Measurements from ENCODE around the gene ZNF276.
A peak's percentile ranks its signal among the peaks of the same experiment; 100 is the strongest.
"Not testable (repeated sequence)": the region's sequence is repeated elsewhere in the genome, so short reads cannot be mapped to it uniquely, and the experiment has no call there.

The ZNF276 gene

GRCh38 chr16:89695086-89695874 lies 26.1 kb upstream of the ZNF276 start:
- no peak overlapping the region for H3K27ac ChIP-seq
- DNase-seq (ENCODE audit: low read depth, low spot score) = no peak

- no peak overlapping the region for H3K27ac ChIP-seq
- DNase-seq (ENCODE audit: low read depth, low spot score) = no peak
Measured at GRCh38 chr16:89695875-89696669, 25.3 kb upstream of the ZNF276 start.

DNA sequence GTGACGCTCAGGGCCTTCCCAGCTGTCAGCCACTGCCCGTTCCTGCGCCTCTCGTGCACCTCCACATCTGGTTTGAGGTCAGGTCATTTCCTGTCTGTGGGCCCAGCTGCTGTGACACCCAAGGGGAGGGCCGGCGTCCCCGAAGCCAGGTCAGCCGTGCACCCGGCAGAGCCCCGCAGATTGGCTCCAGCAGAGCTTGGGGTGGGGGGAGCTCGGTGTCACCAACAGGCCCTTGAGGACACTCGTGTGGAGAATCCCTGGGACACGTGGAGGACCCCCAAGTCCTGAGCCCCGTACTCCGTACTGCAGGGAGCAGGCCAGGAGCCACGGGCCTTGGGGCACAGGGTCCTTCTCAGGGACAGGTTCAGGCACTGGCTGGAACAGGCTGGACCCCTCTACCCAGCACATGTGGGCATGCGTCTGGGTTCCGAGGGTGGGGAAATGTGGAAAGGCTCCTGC lies 24.6 kb upstream of the ZNF276 start:
- no peak overlapping the region for H3K27ac ChIP-seq
- DNase-seq (ENCODE audit: low read depth, low spot score) = no peak

DNA sequence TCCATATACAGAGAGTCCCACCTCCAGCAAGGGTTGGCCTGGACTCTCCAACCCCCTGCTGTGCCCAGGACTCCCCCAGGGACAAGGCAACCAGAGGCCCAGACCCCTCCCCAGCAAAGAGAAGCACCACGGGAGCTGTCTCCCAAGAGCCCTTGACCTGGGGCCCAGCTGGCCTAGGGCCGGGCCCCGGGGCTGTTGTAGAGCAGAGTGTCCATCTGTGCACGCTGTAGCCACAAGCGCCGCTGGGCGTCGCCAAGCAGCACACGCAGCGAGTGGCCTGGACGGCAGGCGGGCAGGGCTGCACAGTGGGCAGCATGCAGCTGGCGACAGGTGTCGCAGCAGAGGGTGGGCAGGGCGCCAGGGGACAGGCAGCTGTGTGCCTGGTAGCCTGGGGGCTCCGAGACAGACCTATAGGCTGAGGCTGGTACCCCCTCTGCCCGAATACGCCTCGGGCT lies 24.1 kb upstream of the ZNF276 start:
- no peak overlapping the region for H3K27ac ChIP-seq
- no peak for DNase-seq (ENCODE audit: low read depth, low spot score)

GRCh38 chr16:89697616-89698331 lies 23.6 kb upstream of the ZNF276 start:
- H3K27ac ChIP-seq = no peak overlapping the region
- DNase-seq (ENCODE audit: low read depth, low spot score) = no peak

DNA sequence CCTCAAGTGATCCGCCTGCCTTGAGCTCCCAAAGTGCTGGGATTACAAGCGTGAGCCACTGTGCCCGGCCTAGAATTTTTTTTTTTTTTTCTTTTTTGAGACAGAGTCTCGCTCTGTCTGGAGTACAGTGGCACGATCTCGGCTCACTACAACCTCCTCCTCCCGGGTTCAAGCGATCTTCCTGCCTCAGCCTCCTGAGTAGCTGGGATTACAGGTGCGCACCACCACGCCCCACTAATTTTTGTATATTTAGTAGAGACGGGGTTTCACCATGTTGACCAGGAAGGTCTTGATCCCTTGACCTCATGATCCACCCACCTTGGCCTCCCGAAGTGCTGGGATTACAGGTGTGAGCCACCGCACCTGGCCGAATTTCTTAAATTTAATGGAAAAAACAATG lies 22.6 kb upstream of the ZNF276 start:
- H3K27ac ChIP-seq; DNase-seq (ENCODE audit: low read depth, low spot score): not testable (repeated sequence)

GRCh38 chr16:89699629-89700099 lies 21.7 kb upstream of the ZNF276 start:
- H3K27ac ChIP-seq; DNase-seq (ENCODE audit: low read depth, low spot score): not testable (repeated sequence)

GRCh38 chr16:89700100-89700648 lies 21.2 kb upstream of the ZNF276 start:
- peak overlapping the region; percentile 74 for H3K27ac ChIP-seq
- peak; percentile 92 for DNase-seq (ENCODE audit: low read depth, low spot score)

- H3K27ac ChIP-seq = peak overlapping the region; percentile 74
- no peak for DNase-seq (ENCODE audit: low read depth, low spot score)
Measured at GRCh38 chr16:89700649-89701424, 20.5 kb upstream of the ZNF276 start.

DNA sequence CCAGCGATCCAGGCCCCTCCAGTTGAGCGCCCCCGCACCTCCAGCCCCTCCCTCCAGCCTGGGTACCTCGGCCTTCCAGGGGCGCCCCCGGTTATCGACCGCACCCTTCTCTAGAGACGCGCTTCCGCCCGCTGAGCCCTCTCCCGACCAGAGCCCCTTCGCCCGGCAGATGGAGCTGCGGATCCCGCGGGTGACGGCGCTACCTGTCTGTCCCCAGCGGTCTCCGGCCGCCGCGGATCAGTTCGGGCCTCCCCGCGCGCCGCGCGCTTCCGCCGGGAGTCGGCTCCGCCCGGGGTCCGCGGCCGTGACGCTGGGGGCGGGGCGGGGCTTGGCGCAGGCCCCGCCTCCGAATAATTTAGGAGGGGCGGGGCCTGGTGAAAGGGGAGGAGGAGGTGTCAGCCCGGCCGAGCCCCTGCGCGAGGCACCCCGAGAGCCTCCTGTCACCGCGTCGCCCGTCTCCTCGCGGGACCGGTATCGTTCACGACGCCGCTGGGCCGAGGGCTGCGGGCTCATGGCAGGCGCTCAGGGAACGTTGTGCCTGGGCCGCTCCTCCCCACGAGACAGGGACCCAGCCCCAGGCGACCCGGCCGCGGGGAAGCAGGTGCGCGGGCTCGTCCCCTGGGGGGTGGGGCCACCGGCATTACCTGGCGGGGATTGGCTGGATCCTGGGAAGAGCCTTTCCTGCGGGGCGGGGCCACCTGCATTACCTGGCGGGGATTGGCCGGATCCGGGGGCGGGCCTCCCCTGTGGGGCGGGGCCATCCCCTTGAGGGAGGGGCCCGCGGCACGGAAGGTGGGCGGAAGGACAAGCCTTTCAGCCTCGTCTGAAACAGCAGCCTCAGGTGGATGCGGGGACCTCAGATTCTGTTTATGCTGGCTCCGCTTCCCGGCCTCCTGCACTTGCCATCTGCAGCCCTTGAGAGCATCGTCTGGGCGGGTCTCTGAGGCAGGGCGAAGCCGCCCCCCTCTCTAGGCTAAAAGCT lies 19.6 kb upstream of the ZNF276 start, which contains the start of gene SPATA2L:
SPATA2L (minus strand) TSS at position 281 of the 982 bp plus-strand sequence. CDS start 473 bp downstream, outside the sequence.
- peak within 1 kb of the TSS; percentile 74 for H3K27ac ChIP-seq
- peak; percentile 72 for DNase-seq (ENCODE audit: low read depth, low spot score)

GRCh38 chr16:89704281-89704680 lies 17.1 kb upstream of the ZNF276 start:
- no peak overlapping the region for H3K27ac ChIP-seq
- DNase-seq (ENCODE audit: low read depth, low spot score) = no peak

DNA sequence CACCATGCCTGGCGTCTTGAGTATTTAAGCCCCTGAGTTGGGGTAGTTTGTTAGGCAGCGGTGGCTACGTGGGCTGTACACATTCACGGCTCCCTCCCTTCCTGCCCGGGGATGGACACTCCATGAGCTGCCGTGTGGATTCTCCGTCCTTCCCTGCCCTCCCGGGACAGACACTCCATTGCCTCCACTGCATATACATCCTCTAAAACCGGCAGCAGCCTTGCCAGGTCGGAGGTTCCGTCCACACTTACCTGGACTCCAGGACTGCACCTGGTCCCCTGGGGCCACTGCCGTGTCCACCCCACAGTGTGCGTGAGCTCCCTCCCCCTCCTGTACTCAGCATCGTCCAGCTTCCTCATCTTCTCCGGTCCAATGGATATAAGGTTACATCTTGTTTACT lies 16.3 kb upstream of the ZNF276 start:
- H3K27ac ChIP-seq = no peak overlapping the region
- no peak for DNase-seq (ENCODE audit: low read depth, low spot score)

GRCh38 chr16:89706518-89707260 lies 14.6 kb upstream of the ZNF276 start:
- DNase-seq (ENCODE audit: low read depth, low spot score) = no peak
- no peak overlapping the region for H3K27ac ChIP-seq

DNA sequence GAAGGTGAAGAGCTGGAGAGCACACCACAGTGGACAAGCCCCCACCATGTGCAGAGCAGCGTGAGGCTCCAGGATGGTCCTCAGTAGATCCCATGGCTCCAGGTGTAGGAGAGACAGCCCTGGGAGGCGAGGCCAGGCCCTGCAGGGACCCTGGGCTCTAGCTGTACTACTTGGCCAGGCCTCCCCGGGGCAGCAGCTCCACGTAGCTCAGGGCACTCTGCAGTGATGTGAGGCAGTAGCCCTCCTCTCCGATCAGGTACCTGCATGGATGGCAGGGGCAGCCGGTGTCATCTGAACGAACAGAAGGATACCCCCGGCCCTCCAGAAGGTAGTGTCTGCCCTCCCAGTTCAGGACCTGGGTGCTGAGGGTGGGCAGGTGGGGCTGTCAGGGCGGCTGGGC lies 13.6 kb upstream of the ZNF276 start:
- H3K27ac ChIP-seq = no peak overlapping the region
- no peak for DNase-seq (ENCODE audit: low read depth, low spot score)

- DNase-seq (ENCODE audit: low read depth, low spot score) = no peak
- H3K27ac ChIP-seq = no peak overlapping the region
Measured at GRCh38 chr16:89708481-89708931, 12.8 kb upstream of the ZNF276 start.

GRCh38 chr16:89709166-89709565 lies 12.2 kb upstream of the ZNF276 start:
- DNase-seq (ENCODE audit: low read depth, low spot score) = no peak

DNA sequence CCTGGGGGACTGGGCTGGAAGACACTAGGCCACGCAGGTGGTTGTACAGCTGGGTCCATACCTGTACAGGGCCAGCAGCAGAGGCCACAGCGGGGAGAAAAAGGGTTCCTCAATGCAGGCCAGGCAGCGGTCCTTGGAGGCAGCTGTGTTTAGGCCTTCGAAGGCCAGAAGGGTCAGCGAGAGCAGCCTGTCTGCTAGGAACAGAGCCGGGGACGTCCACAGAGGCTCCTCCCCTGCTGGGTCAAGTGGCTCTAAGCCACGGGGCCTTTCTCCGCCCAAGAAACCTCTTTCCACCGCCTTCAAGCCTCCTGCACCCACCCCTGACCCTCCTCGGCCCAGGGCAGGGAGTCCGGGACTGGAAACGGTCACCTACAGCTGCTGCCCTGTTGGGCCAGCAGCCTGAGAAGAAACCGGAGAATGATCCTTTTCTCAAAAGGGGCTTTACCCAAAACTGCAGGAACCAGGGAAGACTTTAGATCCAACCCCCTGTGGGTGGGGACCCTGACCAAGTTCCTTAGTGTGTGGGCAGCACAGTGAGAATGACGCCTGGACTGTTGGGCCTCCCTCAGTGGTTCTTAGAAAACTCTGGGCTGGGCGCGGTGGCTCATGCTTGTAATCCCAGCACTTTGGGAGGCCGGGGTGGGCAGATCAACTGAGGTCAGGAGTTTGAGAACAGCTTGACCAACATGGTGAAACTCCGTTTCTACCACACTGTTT lies 11.5 kb upstream of the ZNF276 start:
- no peak for DNase-seq (ENCODE audit: low read depth, low spot score)
- H3K27ac ChIP-seq = no peak overlapping the region

More at GRCh38 chr16:89709166-89709565, 12.2 kb upstream of the ZNF276 start:
- H3K27ac ChIP-seq = no peak overlapping the region

Data from epithelial cell of prostate (primary cell).